Upper lobe of left lung (tissue), 4 donors: ENCODE data around the gene MTIF3.

ENCODE experiments used
- CTCF ChIP-seq, 6 experiments: fragments of 450-650 bp in 4 of 6; fragments of 200-600 bp in 2 of 6; sonication (generic) in 2 of 6; IDR thresholded peaks; one replicate each; pipeline ENCODE4 v1.5.1; 2016 to 2019; ENCODE audit warnings: antibody characterized with exemption in 6 of 6
- POLR2A ChIP-seq, 4 donors: fragments of 450-650 bp; IDR thresholded peaks; one replicate each; pipeline ENCODE4 v1.5.1; 2016 to 2017; ENCODE audit warnings: antibody characterized with exemption in 4 of 4, mild to moderate bottlenecking in 2 of 4

GRCh38 chr13:27393101-27393500 is 57.3 kb downstream of the MTIF3 start:
- TF ChIP-seq CTCF (IDR thresholded peaks at IDR 0.05) (no peak), POLR2A (IDR thresholded peaks at IDR 0.05) (no peak)
